GM19193 (cell line): ENCODE data around the gene GLYATL1.

Source experiments
- POLR2A ChIP-seq: IDR thresholded peaks from 4 replicates; pipeline ENCODE4 v1.6.1; 2011; ENCODE audit not compliant: insufficient read depth, insufficient read length; ENCODE audit errors: extremely low read depth

GLYATL1 gene

DNA sequence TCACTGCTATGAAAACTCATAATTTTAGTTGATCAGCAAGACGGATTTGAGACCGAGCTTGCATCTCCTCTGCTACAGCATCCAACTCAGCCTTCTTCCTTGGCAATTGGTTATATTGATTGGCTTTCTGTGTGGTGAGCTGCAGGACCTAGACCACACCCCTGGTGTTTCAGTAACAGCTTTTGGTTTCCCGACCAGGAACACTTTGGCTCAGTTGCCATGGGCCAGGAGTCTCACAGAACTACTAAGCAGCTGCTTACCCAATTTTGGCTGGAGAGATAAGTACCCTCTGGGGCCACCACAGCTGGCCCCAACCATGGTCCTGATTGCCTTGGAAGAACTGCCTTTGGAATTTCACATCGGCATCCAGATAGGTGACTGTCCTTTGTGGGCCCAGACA is at the start of gene GLYATL1:
TSS of gene GLYATL1 (plus strand) at position 212 of the 400 bp plus-strand sequence. CDS start 7,600 bp downstream, outside the sequence.
- TF ChIP-seq POLR2A = no peak

GRCh38 chr11:58893899-58894298 is 45.4 kb upstream of the GLYATL1 start:
- no peak for TF ChIP-seq POLR2A

DNA sequence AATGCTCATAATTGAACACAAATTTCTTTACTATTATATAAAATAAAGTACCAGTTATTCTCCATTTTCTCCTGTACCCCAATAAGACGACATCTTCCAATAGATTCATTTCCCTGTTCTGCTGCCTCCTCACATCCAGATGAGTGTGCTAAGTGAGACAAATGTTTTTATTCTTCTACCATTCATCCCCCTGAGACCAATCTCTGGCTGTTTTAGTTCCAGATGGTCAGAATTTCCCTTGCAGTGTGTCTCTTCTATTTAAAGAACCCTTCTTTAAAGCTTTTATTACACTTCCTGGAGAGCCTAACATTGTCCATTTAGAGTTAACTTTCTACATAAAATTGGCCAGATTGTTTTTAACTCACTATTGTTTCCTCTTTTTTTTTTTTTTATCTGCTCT is 41.2 kb upstream of the GLYATL1 start:
- TF ChIP-seq POLR2A = no peak

DNA sequence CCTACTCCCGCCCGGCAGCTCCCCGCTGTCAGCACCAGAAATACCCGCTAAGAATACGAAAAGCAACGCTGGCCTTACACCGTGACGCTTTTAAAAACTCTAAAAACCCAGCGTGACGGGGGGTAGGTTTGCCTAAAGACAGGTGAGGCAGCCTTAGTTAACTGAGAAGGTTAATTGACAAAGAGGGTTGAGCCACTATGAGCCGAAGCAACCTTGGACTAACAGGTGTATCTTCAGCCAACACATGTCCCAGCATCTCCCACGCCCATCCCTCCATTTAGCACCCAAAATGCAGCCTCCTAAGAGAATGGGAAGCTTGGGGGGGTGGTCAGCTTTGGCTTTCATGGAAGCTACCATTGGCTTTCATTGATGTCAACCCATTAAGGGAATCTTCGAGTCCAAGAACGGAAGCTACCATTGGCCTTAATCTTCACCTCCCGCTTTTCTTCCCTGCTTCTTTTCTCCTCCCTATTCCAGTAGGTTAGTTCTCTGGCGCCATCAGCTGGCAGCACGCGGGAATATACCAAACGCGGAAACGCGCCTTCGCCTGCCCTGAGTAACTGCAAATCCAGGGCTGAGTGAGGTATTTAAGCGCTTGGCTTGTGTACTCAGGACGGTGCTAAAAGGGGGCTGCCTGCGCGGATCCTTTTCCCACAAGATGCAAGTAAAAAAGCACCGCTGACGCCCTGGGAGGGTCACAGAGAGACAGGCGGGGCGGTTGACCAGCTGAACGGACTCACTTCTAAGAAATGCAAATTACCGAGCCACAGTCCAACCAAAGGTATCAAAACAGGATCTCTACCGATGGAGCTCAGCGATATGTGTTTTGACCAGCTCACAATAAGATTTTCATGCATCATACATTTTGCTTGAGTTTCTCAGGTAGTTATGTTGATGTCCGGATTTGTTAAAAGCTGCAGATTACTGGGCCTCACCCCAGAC is 38.5 kb upstream of the GLYATL1 start:
- TF ChIP-seq POLR2A = no peak

DNA sequence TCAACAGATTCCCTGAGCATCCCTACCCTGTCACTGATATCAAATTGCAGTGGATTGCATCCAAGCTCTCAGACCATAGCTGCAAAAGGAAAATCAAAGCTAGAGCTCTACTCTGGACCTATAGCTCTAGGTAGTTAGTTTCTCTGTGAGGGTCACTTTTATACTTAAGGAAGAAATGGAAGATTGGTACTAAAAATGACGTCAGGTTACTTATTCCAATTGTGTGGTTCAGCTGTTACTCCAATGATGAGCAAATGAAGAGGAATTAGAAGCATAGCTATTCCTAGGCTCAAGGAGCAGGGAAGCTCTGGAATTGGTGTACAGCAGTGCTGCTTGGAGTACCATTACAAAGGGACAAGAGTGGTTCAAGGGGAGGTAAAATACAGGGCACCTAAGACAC is 36.4 kb upstream of the GLYATL1 start:
- no peak for TF ChIP-seq POLR2A

DNA sequence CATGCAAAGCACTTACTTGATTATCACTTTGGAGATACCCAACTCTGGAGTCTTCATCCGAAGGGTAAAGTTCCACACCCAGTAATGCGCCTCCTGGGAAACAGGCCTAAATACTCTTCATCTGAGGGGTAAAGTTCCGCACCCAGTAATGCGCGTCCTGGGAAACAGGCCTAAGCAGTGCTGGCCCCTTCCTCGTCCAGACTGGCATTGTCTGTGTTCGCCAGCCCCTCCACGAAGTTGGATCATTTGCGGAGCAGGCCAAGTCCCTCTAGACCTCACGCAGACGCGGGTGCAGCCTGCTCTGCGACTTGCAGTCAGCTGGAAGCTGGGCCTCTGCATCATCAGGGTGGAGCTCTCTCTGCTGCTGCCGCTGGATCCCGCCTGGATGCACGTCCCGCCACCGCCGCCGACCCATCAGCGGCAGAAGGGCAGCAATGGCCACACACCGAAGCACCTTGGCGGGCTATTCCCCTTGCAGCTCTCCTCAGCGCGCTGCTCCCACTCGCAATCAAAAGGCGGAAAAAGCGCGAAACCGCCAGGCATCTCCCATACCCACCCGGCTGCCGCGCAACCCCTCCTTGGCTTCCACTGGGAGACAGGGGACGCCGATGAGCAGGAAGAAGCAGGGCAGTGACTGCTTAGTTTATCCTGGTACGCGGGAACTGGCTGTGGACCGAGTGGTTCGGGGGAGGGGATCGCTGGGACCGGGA is 34.1 kb upstream of the GLYATL1 start:
- TF ChIP-seq POLR2A = no peak

GRCh38 chr11:58905721-58906547 is 33.4 kb upstream of the GLYATL1 start:
- TF ChIP-seq POLR2A = no peak

- no peak for TF ChIP-seq POLR2A
These were observed 31.5 kb upstream of the GLYATL1 start for GRCh38 chr11:58907780-58908179.

- TF ChIP-seq POLR2A = no peak
These were observed 27.2 kb upstream of the GLYATL1 start for GRCh38 chr11:58912124-58912523.

GRCh38 chr11:58913685-58914084 is 25.6 kb upstream of the GLYATL1 start:
- no peak for TF ChIP-seq POLR2A

DNA sequence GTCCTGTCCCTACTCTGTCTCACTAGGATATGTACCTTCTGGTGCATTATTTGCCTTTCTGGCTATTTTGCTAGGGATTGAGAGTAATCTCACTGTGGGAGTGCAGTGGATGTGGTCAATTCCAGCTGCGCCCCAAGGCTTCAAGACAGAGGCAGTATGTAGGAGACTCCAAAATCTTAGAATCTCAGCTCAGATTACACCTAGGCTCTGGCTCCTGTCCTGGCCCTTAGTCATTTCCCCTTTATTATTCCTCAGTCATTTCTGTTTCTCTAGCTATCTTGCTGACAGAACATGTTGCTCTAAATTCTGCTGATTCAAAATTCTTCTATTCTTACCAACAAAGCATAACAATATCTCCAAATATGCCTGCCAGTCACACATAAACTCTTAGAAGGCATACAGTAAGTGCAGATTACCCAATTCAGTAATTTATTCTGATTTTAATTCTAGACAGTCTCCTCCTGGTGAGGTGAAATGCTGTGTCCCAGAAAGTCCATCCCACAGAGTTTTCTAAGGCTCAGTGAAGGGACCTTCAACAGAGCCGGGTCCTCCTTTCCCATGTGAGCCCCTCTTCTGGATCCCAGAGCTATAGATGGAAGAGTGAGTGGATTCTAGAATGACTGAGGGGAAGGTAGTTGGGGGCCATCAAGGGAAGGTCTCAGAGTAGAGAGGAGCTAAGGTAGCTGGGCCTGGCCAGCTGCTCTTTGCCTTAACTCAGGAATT is 24.3 kb upstream of the GLYATL1 start:
- TF ChIP-seq POLR2A = no peak

DNA sequence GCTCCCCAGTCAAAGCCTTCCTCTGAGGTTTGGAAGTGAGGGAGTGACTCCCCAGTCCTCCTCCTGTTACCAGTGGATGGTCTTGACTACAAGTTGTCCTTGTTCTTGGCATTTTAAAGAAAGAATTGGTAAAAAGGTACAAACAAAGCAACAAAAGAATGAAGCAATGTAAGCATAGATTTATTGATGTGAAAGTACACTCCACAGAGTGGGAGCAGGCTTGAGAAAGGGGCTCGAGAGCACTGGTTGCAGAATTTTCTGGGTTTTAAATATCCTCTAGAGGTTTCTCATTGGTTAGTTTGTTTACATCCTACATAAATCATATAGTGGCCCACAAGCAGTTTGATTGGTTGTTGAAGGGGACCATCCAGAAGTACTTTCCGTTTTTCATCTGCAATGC is 22.7 kb upstream of the GLYATL1 start:
- TF ChIP-seq POLR2A = no peak

DNA sequence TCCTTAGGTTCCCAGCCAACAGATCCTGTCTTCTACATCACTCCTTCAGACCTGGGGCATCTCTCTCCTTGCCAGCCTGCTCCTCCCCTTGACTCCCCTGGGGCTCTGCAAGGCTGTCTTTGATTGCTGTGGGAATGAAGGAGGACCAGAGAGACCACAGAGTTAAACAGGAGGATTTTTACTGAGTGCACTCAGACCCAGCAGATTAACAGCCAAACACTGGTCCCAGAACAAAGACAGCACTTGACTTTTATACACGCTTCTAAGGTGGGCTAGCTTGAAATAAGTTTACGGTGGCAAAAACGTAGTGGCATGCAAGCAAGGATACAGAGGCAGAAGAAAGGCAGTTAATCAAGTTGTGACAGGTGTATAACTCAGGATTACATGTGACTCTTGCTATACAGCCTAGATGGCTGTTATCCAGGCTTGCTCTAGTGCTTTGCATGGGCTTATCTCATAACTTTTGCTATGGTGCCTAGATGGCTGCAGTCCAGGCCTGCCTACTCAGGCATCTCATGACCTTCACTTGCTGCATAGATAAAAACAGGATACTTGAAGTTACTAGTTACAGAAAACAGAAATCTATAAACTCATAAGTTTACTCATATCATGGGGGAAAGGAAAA is 22.0 kb upstream of the GLYATL1 start:
- TF ChIP-seq POLR2A = no peak

- TF ChIP-seq POLR2A = no peak
These were observed 19.7 kb upstream of the GLYATL1 start for GRCh38 chr11:58919561-58919960.
